ENCODE results near the gene NTN3.

NTN3 gene

DNA sequence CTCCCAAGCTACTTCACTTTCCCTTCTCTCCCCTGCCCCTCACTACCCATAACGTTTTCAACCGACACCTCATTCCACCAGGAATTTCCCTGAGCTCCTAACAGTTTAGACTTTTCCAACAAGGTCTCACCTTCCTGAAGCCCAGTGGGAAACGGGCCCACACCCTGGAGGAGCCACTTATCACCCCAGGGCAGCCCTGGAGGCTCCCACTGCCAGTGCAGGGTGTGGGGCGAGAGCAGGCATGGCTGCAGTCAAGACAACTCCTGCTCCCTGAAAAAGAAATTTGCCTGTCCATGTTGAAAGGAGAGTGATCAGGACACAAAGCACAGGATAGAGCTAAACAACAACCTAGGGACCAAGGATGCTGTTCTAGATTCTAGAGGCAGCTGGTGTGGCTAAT is 43.6 kb upstream of the NTN3 start:
- TF ChIP-seq, protein P1, sequence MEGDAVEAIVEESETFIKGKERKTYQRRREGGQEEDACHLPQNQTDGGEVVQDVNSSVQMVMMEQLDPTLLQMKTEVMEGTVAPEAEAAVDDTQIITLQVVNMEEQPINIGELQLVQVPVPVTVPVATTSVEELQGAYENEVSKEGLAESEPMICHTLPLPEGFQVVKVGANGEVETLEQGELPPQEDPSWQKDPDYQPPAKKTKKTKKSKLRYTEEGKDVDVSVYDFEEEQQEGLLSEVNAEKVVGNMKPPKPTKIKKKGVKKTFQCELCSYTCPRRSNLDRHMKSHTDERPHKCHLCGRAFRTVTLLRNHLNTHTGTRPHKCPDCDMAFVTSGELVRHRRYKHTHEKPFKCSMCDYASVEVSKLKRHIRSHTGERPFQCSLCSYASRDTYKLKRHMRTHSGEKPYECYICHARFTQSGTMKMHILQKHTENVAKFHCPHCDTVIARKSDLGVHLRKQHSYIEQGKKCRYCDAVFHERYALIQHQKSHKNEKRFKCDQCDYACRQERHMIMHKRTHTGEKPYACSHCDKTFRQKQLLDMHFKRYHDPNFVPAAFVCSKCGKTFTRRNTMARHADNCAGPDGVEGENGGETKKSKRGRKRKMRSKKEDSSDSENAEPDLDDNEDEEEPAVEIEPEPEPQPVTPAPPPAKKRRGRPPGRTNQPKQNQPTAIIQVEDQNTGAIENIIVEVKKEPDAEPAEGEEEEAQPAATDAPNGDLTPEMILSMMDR (IDR thresholded peaks at IDR 0.05; ENCODE audit: low read depth, low read length): no peak
- no peak for DNase-seq (ENCODE audit: low read depth, low spot score)
- in situ Hi-C loops (cut with HindIII; ENCODE audit: low sequenced_read_pairs): no loop called here
- no peak overlapping the region for H3K4me3 ChIP-seq (ENCODE audit: low read depth, low read length)

- peak overlapping the region; percentile 56 for H3K4me3 ChIP-seq (ENCODE audit: low read depth, low read length)
- no peak for DNase-seq (ENCODE audit: low read depth, low spot score)
- in situ Hi-C loops (cut with HindIII; ENCODE audit: low sequenced_read_pairs): no loop called here
- TF ChIP-seq, protein P1 (IDR thresholded peaks at IDR 0.05; ENCODE audit: low read depth, low read length): peak; percentile 37
Observed at GRCh38 chr16:2428051-2428783, 42.9 kb upstream of the NTN3 start.

- in situ Hi-C loops (cut with HindIII; ENCODE audit: low sequenced_read_pairs): no loop called here
Observed at GRCh38 chr16:2428784-2429033, 42.4 kb upstream of the NTN3 start.

DNA sequence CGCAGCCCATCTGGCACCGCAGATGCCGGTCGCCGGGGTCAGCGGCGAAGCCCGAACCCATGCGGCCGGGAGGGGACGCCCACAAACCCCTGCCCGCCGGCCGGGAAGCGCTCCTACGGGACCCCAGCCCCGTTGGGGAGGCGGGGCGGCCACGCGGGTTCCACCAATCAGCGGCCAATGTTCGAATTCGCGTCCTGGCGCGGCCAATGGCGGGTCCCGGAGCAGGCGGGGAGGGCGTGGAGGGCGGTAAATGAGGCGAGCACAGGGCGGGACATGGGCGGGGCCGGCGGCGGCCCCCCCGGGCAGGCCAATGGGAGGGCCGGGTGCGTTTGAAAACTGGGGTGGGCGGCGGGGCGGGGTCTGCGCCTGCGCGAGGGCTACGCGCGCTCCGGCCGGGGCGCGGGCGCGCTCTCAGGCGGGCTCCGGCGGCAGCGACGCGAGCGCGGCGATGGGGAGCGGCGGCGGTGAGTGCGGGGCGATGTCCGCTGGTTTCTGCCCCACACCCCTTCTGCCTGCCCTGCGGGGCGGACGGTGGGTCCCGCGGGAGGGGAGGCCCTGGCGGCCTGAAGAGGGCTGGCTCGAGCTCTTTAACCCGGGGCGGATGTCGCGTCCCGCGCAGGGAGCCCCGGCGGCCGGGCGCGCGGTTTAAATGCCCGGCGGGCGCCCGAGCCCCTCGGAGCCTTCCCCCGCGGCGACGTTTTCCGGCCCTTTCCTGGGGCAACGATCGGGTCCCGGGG is 41.9 kb upstream of the NTN3 start, which contains the start of gene CCNF:
TSS of gene CCNF (plus strand) at position 414 of the 737 bp plus-strand sequence. CDS start at position 449, 35 bp downstream.
- in situ Hi-C loops (cut with HindIII; ENCODE audit: low sequenced_read_pairs): no loop called here
- DNase-seq (ENCODE audit: low read depth, low spot score): peak; percentile 96
- TF ChIP-seq, protein P1 (IDR thresholded peaks at IDR 0.05; ENCODE audit: low read depth, low read length): peak; percentile 1
- H3K4me3 ChIP-seq (ENCODE audit: low read depth, low read length): peak within 1 kb of the TSS; percentile 68

More at GRCh38 chr16:2428784-2429033, 42.4 kb upstream of the NTN3 start:
- DNase-seq (ENCODE audit: low read depth, low spot score): no peak
- TF ChIP-seq, protein P1 (IDR thresholded peaks at IDR 0.05; ENCODE audit: low read depth, low read length): no peak
- H3K4me3 ChIP-seq (ENCODE audit: low read depth, low read length): peak overlapping the region; percentile 56

DNA sequence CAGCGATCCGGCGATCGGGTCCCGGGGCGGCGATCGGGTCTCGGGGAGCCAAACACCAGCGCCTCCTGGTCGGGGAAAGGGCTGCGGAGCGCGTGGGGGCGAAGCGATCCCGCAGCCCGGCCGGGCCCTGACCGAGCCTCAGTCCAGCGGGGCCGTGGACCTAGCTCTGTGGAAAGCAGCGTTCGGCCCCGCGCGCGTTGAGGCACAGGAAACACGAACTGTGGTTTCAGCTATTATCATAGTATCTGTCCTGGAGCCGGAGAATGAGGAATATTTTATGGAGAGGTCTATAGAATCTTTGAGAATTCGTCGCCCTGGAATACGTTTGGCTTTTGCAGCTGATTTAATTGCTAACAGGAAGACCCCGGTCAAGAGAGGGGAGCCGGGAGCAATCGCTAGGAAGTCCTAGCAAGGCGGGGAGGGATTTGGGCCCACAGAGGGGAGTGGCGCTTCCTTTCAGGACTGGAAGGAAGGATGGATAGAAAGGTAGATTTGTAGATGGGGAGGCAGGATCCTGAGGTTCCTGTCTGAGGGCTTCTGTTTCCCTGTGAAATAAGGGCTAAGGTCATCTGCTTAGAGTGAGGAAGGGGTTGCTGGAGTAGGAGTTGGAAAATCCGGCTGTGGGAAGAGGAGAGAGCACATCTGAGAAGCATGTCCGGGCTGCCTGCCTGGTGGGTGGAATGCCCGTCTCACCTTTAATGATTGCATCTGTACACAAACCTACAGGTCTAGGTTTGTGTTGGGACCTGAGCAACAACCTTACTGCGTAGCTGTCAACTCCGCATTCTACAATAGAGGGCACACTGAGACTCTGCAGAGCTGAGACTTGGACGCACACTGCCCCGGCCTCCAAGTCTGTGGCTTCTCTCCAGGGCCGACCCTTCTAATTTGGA is 41.1 kb upstream of the NTN3 start:
- TF ChIP-seq, protein P1 (IDR thresholded peaks at IDR 0.05; ENCODE audit: low read depth, low read length): peak; percentile 21
- H3K4me3 ChIP-seq (ENCODE audit: low read depth, low read length): peak overlapping the region; percentile 68
- in situ Hi-C loops (cut with HindIII; ENCODE audit: low sequenced_read_pairs): no loop called here
- peak; percentile 24 for DNase-seq (ENCODE audit: low read depth, low spot score)

GRCh38 chr16:2432286-2432685 is 38.8 kb upstream of the NTN3 start:
- in situ Hi-C loops (cut with HindIII; ENCODE audit: low sequenced_read_pairs): no loop called here
- H3K4me3 ChIP-seq (ENCODE audit: low read depth, low read length): no peak overlapping the region
- no peak for DNase-seq (ENCODE audit: low read depth, low spot score)
- TF ChIP-seq, protein P1 (IDR thresholded peaks at IDR 0.05; ENCODE audit: low read depth, low read length): no peak

Measured in astrocyte of the spinal cord (primary cell).